GM18526 (cell line): Measurements from ENCODE around the gene GPR157.

Experiments
- POLR2A ChIP-seq: IDR thresholded peaks from 3 replicates; pipeline ENCODE4 v1.6.1; 2011; ENCODE audit not compliant: insufficient read length; ENCODE audit errors: extremely low read depth

GPR157 gene

GRCh38 chr1:9101510-9102146, 27.3 kb downstream of the GPR157 start:
- TF ChIP-seq POLR2A, result no peak

GRCh38 chr1:9100471-9101043, 28.3 kb downstream of the GPR157 start:
- no peak for TF ChIP-seq POLR2A

DNA sequence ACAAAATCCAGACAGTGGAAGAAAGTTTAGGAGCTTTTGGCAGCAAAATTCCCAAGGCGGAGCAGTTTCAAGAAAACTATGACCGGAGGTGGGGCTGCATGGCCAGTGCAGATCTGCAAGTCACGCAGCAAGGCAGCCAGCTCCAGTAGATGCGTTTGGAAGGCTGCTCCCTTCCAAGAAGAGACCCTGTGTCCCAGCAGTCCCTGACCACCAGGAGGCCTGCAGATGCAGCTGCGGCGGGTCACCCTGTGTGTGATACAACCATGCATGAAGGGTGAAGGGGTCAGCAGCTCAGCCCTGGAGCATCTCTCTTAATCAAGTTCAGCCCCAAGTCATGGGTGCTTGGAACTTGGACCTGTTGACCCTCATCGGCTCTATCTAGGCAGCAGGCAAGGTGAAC, 29.3 kb downstream of the GPR157 start:
- TF ChIP-seq POLR2A, result no peak

DNA sequence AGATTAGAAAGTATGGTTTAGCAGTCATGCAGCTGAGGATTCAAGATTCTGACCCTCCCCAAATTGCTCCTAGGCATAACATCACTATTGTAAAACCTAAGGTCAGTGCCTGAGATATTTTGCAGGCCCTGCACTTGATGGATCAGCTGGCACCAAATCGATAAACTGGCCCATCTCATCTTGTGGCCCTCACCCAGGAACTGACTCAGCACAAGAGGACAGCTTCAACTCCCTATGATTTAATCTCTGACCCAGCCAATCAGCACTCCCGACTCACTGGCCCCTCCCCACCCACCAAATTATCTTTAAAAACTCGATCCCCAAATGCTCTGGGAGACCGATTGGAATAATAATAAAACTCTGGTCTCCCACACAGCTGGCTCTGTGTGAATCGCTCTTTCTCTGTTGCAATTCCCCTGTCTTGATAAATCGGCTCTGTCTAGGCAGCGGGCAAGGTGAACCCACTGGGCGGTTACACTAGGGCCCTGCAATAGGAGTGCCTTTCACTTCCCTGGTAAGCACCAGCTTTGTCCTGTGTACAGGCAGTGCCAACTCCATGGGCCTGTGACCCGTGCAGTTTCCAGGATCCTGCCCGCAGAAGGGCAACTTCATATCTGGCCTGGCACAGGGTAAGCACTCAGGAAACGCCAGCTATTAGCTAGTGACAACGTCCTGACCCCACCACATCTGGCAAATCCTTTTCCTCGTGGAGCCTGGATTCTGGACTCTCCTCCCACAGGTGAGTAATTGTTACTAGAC, 30.8 kb downstream of the GPR157 start:
- TF ChIP-seq POLR2A, result no peak

DNA sequence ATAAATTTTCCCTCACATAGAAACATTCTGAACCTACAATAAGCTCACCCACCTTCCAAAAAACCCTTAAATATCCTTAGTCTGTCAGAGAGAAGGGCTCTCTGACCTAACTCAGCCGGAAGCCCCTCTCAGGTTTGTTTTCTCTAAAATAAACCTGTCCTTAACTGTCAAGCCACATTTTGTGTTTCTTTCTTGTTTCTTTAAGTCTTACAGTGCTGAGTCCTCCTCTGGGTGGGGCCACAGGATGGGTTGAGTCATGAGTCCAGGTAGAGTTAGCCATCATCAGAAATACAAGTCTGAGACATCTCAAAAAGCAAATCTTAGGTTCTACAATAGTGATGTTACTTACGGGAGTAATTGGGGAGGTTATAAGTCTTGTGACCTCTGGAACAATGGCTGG, 33.1 kb downstream of the GPR157 start:
- no peak for TF ChIP-seq POLR2A

GRCh38 chr1:9093581-9093980, 35.3 kb downstream of the GPR157 start:
- no peak for TF ChIP-seq POLR2A

- no peak for TF ChIP-seq POLR2A
These were observed 35.8 kb downstream of the GPR157 start for GRCh38 chr1:9093091-9093490.

GRCh38 chr1:9088807-9089206, 40.1 kb downstream of the GPR157 start:
- no peak for TF ChIP-seq POLR2A

GRCh38 chr1:9087411-9088125, 41.3 kb downstream of the GPR157 start:
- TF ChIP-seq POLR2A, result no peak

DNA sequence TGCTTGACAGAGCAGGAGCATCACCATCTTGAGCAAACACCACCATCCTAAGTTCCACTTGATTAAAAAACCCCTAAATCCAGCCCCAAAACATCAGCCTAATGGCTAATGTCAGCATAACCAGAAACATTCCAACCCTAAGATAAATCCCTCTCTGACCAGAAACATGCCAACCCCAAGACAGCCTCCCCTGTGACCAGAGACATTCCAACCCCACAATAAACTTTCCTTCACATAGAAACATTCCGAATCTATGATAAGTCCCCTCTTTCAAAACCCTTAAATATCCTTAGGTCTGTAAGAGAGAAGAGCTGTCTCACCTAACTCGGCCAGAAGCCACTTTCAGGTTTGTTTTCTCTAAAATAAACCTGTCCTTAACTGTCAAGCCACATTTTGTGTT, 42.1 kb downstream of the GPR157 start:
- TF ChIP-seq POLR2A, result no peak

- TF ChIP-seq POLR2A, result no peak
These were observed 42.9 kb downstream of the GPR157 start for GRCh38 chr1:9086045-9086444.

GRCh38 chr1:9085306-9085940, 43.5 kb downstream of the GPR157 start:
- TF ChIP-seq POLR2A, result no peak

- TF ChIP-seq POLR2A, result no peak
These were observed 44.0 kb downstream of the GPR157 start for GRCh38 chr1:9084906-9085305.

DNA sequence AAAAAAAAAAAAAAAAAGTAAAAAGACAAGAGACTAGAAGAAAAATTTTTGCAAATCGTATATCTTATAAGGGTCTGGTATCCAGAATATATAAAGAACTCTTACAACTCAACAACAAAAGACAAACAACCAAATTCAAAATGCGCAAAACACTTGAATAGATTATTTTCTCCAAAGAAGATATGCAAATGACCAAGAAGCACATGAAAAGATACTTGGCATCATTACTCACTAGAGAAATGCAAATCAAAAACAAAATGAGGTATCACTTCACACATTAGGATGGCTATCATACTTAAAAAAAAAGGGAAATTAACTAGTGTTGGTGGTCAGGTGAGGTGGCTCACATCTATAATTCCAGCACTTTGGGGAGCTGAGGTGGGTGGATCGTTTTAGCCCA, 47.4 kb downstream of the GPR157 start:
- no peak for TF ChIP-seq POLR2A

GRCh38 chr1:9080705-9081291, 48.1 kb downstream of the GPR157 start:
- TF ChIP-seq POLR2A, result no peak
